Measurements from ENCODE around the gene TIRAP.

The TIRAP gene

DNA sequence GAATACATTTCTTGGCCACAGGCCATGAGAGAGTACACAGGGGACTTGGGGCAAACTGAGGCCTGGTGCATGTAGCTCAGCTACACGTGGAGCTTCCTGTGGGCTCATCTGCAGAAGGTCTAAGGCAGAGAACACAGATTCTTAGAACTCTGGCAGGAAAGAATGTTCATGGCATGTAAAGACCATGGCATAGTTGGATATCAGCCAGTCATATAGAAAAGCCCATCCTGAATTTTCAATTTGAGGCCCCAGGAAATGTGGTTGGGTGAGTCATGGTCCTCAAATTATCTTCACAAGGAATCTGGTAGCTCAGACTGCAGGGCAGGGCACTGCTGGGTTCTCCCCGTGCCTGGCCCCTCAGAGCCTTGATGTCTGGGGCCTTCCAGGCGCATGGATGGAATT is 58.9 kb downstream of the TIRAP start:
- DNase-seq (ENCODE audit: low spot score): peak; percentile 55

GRCh38 chr11:126343051-126343450 is 60.2 kb downstream of the TIRAP start:
- no peak for DNase-seq (ENCODE audit: low spot score)
